ENCODE measurements around the gene LMAN1L. TPM values are rescaled to one million over a fixed set of nuclear protein-coding genes. Genes with fewer than 3 reads are reported as not detected.
A peak's percentile ranks its signal among the peaks of the same experiment; 100 is the strongest.

LMAN1L gene
- total RNA-seq, 6 experiments from 2014 or later: not detected

- no peak overlapping the region for H3K27ac Mint-ChIP-seq
- H3K4me3 Mint-ChIP-seq: no peak overlapping the region
- H3K27me3 Mint-ChIP-seq (ENCODE audit: insufficient read depth): peaks cover 2% of the 10 kb centered on the region; the same call in 1 of the 2 replicates
- peaks cover 7% of the 10 kb centered on the region for H3K36me3 Mint-ChIP-seq (ENCODE audit: low read depth)
- H3K9me3 Mint-ChIP-seq: no peaks in the 10 kb centered on the region
- peaks cover 14% of the 10 kb centered on the region for H3K4me1 Mint-ChIP-seq (ENCODE audit: low read depth)
- TF ChIP-seq, protein P1, sequence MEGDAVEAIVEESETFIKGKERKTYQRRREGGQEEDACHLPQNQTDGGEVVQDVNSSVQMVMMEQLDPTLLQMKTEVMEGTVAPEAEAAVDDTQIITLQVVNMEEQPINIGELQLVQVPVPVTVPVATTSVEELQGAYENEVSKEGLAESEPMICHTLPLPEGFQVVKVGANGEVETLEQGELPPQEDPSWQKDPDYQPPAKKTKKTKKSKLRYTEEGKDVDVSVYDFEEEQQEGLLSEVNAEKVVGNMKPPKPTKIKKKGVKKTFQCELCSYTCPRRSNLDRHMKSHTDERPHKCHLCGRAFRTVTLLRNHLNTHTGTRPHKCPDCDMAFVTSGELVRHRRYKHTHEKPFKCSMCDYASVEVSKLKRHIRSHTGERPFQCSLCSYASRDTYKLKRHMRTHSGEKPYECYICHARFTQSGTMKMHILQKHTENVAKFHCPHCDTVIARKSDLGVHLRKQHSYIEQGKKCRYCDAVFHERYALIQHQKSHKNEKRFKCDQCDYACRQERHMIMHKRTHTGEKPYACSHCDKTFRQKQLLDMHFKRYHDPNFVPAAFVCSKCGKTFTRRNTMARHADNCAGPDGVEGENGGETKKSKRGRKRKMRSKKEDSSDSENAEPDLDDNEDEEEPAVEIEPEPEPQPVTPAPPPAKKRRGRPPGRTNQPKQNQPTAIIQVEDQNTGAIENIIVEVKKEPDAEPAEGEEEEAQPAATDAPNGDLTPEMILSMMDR (IDR thresholded peaks at IDR 0.05): no peak
- no peak for DNase-seq
These were observed 7.7 kb upstream of the LMAN1L start for GRCh38 chr15:74804935-74805334.

DNA sequence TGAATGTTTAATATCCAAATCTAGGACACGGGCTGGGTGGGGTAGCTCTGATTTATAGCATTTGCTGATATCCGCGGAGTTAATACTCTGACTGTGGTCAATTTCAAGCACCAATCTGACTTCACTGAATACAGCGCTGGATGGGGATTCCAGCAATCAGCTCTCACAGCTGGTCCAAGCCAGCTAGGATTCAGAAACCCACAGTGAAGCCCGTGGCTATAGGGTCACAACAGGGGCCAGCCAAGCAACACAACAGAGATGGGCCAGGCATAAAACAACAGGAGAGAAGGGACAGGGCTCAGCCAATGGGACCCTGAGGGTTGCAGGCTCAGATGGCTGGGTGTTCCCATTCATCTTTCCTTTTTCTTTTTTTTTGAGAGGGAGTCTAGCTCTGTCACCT lies 5.4 kb upstream of the LMAN1L start:
- peaks cover 2% of the 10 kb centered on the region; the same call in 1 of the 2 replicates for H3K27me3 Mint-ChIP-seq (ENCODE audit: insufficient read depth)
- no peak for DNase-seq

DNA sequence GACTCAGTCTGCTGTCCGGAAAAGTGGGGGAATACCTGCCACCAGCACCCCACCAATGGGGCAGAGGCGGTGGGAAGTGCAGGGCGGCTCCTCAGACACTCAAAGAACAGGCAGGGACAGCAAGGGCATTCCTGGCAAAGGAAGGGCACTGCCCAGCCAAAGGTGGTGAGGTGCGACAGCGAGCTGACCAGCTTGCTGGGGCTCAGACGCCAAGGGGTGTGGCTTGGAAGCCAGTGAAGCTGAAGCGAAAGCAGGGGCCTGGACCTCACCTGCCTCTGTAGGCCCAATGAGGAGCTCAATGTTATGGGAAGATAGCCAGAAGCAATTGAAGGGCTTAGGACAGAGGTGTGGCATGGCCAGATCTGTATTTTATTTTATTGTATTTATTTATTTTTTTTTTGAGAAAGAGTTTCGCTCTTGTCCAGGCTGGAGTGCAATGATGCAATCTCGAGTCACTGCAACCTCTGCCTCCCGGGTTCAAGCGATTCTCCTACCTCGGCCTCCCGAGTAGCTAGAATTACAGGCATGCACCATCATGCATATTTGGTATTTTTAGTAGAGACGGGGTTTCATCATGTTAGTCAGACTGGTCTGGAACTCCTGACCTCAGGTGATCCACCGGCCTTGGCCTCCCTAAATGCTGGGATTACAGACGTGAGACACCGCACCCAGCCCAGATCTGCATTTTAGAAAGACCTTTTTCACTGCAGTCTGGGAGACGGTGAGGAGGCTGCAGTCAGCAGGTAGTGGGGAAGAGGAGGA lies 4.4 kb upstream of the LMAN1L start:
- peak overlapping the region; percentile 4; the same call in 1 of the 2 replicates for H3K27ac Mint-ChIP-seq
- peaks cover 4% of the 10 kb centered on the region; the same call in 1 of the 2 replicates for H3K27me3 Mint-ChIP-seq (ENCODE audit: insufficient read depth)
- no peaks in the 10 kb centered on the region for H3K9me3 Mint-ChIP-seq
- DNase-seq: no peak
- H3K4me1 Mint-ChIP-seq (ENCODE audit: low read depth): peaks cover 15% of the 10 kb centered on the region
- peaks cover 7% of the 10 kb centered on the region for H3K36me3 Mint-ChIP-seq (ENCODE audit: low read depth)
- no peak overlapping the region for H3K4me3 Mint-ChIP-seq
- TF ChIP-seq, protein P1 (IDR thresholded peaks at IDR 0.05): no peak

More for the DNA sequence above, 5.4 kb upstream of the LMAN1L start:
- Mint-ChIP-seq H3K27ac (no peak overlapping the region), H3K4me3 (no peak overlapping the region), H3K36me3 (ENCODE audit: low read depth) (peaks cover 7% of the 10 kb centered on the region), H3K4me1 (ENCODE audit: low read depth) (peaks cover 15% of the 10 kb centered on the region), H3K9me3 (no peaks in the 10 kb centered on the region)
- TF ChIP-seq, protein P1 (IDR thresholded peaks at IDR 0.05): no peak

DNA sequence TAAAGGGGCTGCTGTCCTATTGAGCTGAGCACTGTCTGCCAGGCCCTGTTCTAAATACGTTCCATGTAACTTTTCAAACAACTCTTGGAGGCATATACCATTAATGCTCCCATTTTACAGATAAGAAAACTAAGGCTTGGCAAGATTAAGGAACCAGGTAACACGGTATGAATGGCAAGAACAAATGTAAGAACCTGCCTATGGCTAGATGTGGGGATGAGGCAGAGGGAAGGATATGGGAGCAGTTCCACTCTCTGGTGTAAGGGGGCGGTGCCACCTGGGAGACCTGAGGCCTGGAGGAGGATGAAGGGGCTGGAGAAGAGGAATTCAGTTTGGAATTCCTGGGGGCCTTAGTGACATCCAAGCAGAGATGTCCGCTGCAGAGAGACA lies 3.8 kb upstream of the LMAN1L start:
- TF ChIP-seq, protein P1 (IDR thresholded peaks at IDR 0.05): peak; percentile 20
- Mint-ChIP-seq H3K27me3 (ENCODE audit: insufficient read depth) (peaks cover 4% of the 10 kb centered on the region; the same call in 1 of the 2 replicates), H3K36me3 (ENCODE audit: low read depth) (peaks cover 6% of the 10 kb centered on the region), H3K27ac (no peak overlapping the region), H3K4me3 (no peak overlapping the region), H3K9me3 (no peaks in the 10 kb centered on the region), H3K4me1 (ENCODE audit: low read depth) (peaks cover 15% of the 10 kb centered on the region)
- no peak for DNase-seq

DNA sequence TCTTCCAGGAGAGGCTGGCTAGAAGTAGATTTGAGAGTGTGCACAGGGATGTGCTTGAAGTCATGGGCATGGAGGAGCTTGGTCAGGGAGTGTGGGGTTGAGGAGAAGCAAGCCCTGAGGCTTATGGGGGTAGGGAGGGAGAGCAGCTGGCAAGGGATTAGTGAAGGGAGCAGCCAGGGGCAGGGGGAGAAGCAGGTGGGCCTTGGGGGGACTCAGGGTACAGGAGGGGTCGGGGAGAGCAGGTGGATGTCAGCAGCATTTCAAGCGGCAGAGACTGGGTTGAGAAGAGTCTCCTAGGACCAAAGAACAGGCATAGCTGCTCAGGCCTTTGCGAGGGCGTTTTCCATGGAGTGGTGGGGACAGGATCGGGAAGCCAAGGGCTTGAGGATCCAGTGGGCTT lies 3.4 kb upstream of the LMAN1L start:
- TF ChIP-seq, protein P1 (IDR thresholded peaks at IDR 0.05): no peak
- peaks cover 1% of the 10 kb centered on the region for H3K36me3 Mint-ChIP-seq (ENCODE audit: low read depth)
- H3K9me3 Mint-ChIP-seq: no peaks in the 10 kb centered on the region
- H3K27ac Mint-ChIP-seq: no peak overlapping the region
- peaks cover 4% of the 10 kb centered on the region; the same call in 1 of the 2 replicates for H3K27me3 Mint-ChIP-seq (ENCODE audit: insufficient read depth)
- H3K4me3 Mint-ChIP-seq: no peak overlapping the region
- DNase-seq: no peak
- peaks cover 15% of the 10 kb centered on the region for H3K4me1 Mint-ChIP-seq (ENCODE audit: low read depth)

All from HFFc6 (cell line).